ENCODE measurements around the gene USF2.

DNA sequence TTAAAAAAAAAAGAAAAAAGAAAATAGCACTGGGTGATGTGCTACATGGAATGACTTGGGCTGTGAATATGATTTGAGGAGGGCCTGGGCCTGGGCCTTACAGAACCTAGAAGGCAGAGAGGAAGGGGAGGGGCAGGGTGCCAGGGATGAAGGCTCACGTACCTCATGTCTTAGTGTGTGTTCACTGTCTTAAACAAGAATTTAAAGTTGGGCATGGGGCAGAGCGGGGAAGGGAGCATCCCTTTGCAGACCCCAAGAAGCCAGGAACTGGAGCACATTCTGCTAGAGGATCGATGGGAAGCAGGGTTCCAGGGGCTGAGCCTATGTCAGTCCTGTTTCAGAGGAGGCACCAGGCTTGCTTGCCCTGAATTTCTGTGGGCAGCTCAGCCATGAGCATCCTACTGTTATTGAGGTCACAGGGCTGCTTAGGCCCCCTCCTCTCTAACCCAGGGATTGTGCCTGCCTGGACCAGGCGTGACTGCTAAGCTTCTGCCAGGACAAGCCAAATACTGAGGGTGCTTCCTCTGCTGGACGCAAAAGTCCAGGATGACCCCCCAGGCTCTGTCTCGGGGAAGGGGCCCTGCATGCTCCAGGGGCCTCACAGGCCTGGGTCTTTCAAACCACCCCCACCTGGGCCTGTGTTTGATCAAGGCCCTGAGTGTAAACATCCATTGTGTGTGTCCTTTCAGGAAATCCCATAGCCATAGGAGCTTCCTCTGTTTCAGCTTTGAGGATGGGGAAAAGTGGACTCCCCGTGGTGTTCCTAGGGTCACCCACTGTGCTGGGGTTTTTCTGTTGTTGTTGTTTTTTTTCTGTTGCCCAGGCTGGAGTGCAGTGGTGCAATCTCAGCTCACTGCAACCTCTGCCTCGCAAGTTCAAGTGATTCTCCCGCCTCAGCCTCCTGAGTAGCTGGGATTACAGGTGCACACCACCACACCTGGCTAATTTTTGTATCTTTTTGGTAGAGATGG lies 15.2 kb upstream of the USF2 start:
- TF ChIP-seq SUZ12 (IDR thresholded peaks at IDR 0.05; ENCODE audit: extremely low read depth, insufficient read depth, insufficient read length) (no peak), YY1 (IDR thresholded peaks at IDR 0.05; ENCODE audit: insufficient read depth, insufficient read length) (no peak), ZNF274 (IDR thresholded peaks at IDR 0.05; ENCODE audit: low read depth, low read length) (no peak)

Measured in NT2/D1 (cell line).